GM19025 (cell line): ENCODE results near the gene JMJD6.
A peak's percentile ranks its signal among the peaks of the same experiment; 100 is the strongest.
"Not testable (repeated sequence)": the region's sequence is repeated elsewhere in the genome, so short reads cannot be mapped to it uniquely, and the experiment has no call there.

Experiments
- ATAC-seq: cut with Tn5 transposase; IDR thresholded peaks from one replicate; pipeline ENCODE4 v1.9.1; 2021; ENCODE audit warnings: mild to moderate bottlenecking, low read depth, moderate library complexity; ENCODE audit not compliant: unreplicated experiment

Gene JMJD6

GRCh38 chr17:76737082-76737675, 10.8 kb upstream of the JMJD6 start, which contains the start of gene SRSF2:
Gene SRSF2 (minus strand): TSS chr17:76737331. CDS start chr17:76737160, 171 bp downstream.
- ATAC-seq = peak; percentile 64

- ATAC-seq = peak; percentile 10
These were observed 10.1 kb upstream of the JMJD6 start for GRCh38 chr17:76736349-76737081.

- no peak for ATAC-seq
These were observed 9.4 kb upstream of the JMJD6 start for GRCh38 chr17:76735586-76736348.

GRCh38 chr17:76735006-76735405, 8.6 kb upstream of the JMJD6 start:
- ATAC-seq = no peak

- no peak for ATAC-seq
These were observed 7.9 kb upstream of the JMJD6 start for GRCh38 chr17:76734080-76734840.

- no peak for ATAC-seq
These were observed 7.2 kb upstream of the JMJD6 start for GRCh38 chr17:76733618-76733957.

- ATAC-seq = no peak
These were observed 6.6 kb upstream of the JMJD6 start for GRCh38 chr17:76732734-76733617.

GRCh38 chr17:76731800-76732733, 5.7 kb upstream of the JMJD6 start:
- not testable (repeated sequence) for ATAC-seq

- no peak for ATAC-seq
These were observed 1.5 kb upstream of the JMJD6 start for GRCh38 chr17:76727745-76728456.

- peak; percentile 40 for ATAC-seq
These were observed 641 bp upstream of the JMJD6 start, which contains the start of gene METTL23 for GRCh38 chr17:76726776-76727718. Gene METTL23 (plus strand): TSS chr17:76726839. CDS start chr17:76729711, 2,872 bp downstream.

GRCh38 chr17:76725580-76726230, 701 bp downstream of the JMJD6 start:
- peak; percentile 15 for ATAC-seq

GRCh38 chr17:76723812-76724211, 2.6 kb downstream of the JMJD6 start:
- ATAC-seq = no peak

- not testable (repeated sequence) for ATAC-seq
These were observed 3.4 kb downstream of the JMJD6 start for GRCh38 chr17:76722977-76723376.

- no peak for ATAC-seq
These were observed 4.1 kb downstream of the JMJD6 start for GRCh38 chr17:76722279-76722678.

- no peak for ATAC-seq
These were observed 4.9 kb downstream of the JMJD6 start for GRCh38 chr17:76721463-76721862.

- no peak for ATAC-seq
These were observed 5.5 kb downstream of the JMJD6 start for GRCh38 chr17:76720941-76721340.
